Panc1 (cell line): ENCODE data around the gene CHD1L.

Experiments used
- CTCF ChIP-seq: fragments of 450-650 bp; IDR thresholded peaks from 2 replicates; pipeline ENCODE4 v1.5.1; 2017; ENCODE audit warnings: mild to moderate bottlenecking
- POLR2AphosphoS5 ChIP-seq: IDR thresholded peaks from 2 replicates; pipeline ENCODE4 v1.6.1; 2012; ENCODE audit warnings: mild to moderate bottlenecking, low read depth, low read length, moderate library complexity
- SIN3A ChIP-seq: IDR thresholded peaks from 2 replicates; pipeline ENCODE4 v1.6.1; 2012; ENCODE audit warnings: low read depth, mild to moderate bottlenecking, low read length, moderate library complexity, borderline replicate concordance; ENCODE audit not compliant: insufficient read depth

- no peak for TF ChIP-seq POLR2AphosphoS5
- no peak for TF ChIP-seq CTCF
- no peak for TF ChIP-seq SIN3A
Observed at GRCh38 chr1:147215540-147215916, 27.0 kb upstream of the CHD1L start.
